HG02840 (cell line): ENCODE results near the gene BCAS3.

Source experiments
- ATAC-seq: cut with Tn5 transposase; IDR thresholded peaks from one replicate; pipeline ENCODE4 v1.9.1; 2021; ENCODE audit warnings: mild to moderate bottlenecking, moderate library complexity, moderate number of reproducible peaks; ENCODE audit not compliant: unreplicated experiment, low FRiP score

Gene BCAS3

GRCh38 chr17:61261001-61261637 lies 583.5 kb downstream of the BCAS3 start:
- ATAC-seq = no peak

DNA sequence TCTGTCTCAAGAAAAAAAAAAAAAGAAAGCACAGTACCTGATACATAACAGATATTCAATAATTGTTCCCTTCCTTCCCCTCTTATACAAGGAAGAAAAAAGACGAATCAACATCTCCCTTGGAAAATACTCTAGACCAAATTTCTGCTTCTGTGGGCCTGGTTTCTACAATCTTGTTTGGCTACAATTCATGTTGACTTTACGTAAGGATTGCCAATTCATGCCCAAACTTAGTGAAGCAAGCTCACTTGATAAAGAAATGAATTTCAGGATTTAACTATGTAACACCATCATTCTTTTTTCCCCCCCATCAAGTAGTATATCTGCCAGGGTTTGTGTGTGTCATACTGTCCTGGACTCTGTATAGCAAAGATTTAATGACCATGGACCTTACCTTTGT lies 587.7 kb downstream of the BCAS3 start:
- ATAC-seq = no peak

DNA sequence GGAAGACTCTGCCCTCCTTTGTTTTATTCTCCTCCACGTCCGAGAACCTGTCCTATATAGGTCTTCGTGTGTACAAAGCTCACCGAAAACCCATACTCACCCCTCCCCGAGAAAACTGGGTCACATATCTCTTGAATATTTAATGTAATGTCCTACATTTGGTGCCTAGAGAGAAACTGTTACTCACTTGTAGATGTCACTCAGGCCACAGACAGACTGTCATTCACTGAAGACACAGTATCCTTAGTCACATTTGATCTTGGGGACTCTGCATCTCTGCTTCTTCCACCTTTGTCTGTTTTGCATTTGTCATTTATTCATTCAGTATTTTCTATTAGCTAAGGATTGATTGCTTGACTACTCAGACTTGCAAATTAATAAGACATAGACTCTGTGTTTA lies 590.2 kb downstream of the BCAS3 start:
- ATAC-seq = no peak

GRCh38 chr17:61275395-61275794 lies 597.7 kb downstream of the BCAS3 start:
- ATAC-seq = no peak

- no peak for ATAC-seq
These were observed 599.2 kb downstream of the BCAS3 start for GRCh38 chr17:61276806-61277205.

DNA sequence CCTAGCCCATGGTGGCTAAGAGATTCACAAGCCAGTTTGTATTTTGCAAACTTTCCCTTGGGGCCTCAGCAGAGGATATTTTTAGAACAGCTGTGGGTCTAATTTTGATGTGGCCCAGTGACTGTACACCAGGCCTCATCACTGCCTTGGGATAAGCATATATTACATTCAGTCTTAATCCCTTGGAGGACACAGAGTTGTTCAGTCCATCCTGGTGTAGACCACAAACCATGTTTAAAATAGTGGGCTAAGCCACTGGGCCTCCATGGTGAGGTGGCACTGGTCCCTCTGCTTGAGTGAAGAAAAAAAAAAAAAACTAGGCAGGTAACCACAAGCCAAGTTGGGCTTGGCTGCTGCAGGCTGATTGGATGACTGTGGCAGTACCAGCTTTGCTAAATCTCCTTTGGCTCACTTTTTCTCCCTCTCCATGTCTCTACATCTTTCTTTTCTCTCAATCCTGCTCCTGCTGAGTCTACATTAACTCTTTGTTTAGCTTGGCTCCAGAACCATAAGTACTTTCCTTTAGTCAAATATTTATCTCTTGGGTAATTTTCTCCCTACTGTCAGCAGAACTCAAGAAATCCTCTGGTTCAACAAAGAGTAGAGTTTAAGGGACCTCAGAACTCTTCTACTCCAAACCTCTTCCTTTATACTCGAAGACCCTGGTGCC lies 602.0 kb downstream of the BCAS3 start:
- ATAC-seq = no peak

DNA sequence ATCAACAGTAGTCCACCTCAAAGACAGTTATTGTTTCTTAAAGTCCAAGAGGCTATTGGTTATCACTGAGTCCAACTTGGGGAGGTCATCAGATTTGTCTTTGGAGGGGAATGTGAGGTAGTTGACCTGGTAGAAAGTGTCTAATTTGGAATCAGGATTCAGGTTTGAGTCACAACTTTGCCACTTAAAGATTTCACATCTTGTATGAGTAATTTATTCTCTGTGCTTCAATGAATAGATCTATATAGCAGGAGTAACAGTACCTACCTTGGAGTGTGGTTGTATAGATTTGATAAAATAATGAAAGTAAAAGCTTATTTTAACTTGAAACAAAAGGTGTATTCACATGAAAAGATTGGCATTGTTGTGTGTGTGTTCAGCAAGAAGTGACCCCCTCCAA lies 602.7 kb downstream of the BCAS3 start:
- no peak for ATAC-seq

GRCh38 chr17:61280851-61281250 lies 603.2 kb downstream of the BCAS3 start:
- ATAC-seq = no peak

DNA sequence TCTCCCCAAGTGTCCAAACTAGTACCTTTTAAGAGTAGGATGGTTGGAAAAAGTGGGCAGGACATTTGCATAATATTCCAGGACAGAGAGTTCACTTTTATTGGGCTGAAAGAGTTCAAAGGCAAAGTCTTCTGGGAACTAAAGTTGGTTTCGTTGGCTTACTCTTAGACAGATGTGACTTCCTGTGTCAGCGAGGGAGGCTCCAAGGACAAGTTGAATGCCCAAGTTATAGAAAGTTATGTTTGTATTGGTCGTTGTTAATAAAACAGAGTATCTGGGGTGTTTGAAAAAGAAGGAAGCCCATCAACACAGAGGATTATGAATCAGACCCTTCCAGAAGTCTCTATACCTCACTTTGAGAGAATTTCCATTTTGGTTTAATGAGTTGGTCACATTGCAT lies 604.7 kb downstream of the BCAS3 start:
- ATAC-seq = no peak

DNA sequence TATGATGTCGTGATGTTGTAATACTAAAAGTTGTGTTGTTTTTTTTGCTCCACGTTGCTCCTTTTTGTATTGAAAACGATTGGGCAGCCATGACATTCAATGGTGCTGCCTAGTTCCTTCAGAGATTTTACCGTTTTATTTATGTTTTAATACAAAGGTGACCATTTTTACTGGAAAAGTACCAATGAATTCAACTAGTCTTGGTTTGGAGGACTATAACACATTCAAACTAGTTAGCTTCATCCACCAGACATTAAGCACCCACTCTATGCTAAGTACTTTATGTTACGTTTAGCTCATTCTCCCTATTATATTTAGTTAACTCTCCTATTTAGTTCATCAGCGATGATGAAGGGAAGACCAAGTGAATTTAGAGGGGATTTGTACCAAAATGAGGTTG lies 605.4 kb downstream of the BCAS3 start:
- ATAC-seq = no peak

GRCh38 chr17:61284174-61284573 lies 606.5 kb downstream of the BCAS3 start:
- no peak for ATAC-seq

DNA sequence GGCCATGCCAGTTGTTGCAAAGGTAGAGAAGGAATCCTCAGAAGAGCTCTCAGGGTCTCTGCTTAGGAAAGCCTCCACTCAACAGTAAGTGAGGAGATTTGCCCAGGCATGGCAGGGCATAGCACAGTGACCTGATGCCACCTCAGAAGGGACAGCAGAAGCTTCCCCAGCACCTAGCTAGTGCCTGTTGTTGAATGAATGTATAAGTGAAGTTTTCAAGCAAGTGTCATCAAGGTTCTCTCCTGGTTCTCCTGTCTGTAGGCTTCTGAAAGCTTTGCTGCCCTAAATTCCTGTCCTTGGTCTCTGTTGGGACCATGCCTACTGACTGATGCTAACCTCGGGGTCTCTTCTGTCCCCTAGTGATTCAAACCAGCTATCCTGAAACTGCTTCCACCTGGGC lies 607.1 kb downstream of the BCAS3 start:
- ATAC-seq = no peak

- ATAC-seq = no peak
These were observed 608.1 kb downstream of the BCAS3 start for GRCh38 chr17:61285526-61286320.

DNA sequence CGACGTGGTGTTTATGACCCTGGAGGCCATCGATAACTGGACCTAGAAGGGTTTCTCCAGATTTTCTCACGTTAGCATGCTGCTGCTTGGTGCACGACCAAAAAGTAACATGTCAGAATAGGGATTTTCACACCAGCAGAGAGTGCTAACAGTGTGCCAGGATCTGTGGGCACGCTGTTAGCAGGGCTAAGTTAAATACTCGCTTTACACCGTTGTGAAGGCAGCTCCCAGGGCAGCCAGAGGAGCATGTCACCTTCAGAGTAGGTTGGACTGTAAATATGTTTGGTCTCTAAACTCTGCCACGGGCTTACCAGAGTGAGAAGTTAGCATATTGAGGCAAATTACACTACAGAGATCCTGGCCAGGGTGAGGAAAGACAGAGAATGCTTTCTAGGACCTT lies 608.8 kb downstream of the BCAS3 start:
- ATAC-seq = no peak

DNA sequence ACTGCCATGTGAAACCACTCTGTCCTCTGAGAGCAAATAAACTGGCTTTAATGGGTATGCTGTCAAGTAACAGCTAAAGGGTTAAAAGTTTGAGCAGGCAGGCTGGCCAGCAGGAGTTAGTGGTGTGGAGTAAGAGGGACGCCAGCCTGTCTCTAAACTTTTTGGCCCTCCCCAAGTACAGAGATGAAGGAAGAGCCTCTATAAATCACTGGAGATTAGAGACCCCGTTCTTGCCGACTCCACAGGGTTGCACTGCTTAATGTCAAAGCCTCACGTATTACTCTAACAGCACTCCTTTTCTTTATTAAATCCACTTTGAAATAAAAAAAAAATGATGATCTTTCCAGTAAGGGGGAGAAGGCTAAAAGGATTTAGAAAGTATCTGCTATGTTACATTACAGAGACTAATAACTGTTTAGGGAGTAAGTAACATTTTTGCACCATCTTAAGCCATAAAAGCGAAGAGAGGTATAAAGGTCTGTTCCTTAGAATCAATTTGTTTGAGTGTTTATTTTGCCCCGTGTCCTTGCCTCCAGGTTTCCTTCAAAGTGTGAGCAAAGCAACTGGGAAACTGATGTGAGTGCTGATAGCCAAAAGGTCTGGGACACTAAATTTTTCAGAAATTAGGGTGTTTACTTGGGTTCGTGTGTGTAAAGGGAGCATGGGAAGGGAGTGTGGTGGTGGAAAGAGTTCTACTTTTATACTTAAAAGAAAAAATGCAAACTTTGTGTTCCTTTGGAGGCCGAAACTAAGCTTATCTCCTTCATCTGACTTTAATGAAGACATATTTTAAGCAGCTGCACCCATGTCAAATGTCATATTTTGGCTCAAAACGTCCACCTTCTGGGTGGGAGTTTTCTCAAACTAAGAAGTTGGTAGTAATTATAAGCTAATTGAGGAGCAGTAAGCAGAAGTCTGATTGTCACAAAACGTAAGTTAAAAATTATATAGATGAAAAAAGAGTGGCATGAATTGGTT lies 612.0 kb downstream of the BCAS3 start:
- no peak for ATAC-seq

DNA sequence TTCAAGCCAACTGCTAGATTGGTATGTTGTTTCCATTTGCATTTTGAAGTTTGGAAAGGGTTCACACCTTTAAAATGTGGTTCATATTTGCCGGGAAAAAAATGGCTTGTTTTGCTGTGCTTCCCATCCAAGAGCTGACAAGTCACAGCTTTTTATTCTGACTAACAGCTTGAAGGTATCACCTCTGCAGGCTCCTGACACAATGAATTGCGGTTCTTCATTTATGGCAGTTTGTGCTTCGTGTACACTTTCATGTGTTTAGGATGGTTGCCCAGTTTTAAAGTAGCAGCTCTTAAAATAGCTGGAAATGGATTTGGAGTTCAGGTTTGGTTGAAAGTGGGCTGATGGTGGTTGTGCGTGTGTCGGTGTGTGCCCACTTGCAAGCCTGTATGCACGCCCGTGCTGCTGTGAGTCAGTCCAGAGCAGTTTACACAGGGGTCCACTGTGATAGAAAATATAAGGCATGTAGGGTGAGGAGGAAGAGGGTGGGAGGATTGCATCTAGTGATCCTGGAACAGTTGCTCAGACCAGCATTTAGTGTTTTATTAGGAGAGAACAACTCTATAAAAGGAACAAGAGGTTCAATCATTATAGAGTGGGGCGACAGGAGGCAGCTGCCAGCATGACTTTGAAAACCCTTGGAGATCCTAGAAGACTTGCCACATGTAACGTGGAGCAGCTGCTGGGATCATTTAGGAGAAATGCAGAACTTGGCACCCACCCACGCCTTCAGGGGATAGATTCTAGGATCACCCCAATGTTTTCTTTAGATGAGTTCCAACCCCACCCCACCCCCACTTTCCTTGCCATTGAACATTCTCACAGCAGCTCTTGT lies 614.0 kb downstream of the BCAS3 start:
- no peak for ATAC-seq

DNA sequence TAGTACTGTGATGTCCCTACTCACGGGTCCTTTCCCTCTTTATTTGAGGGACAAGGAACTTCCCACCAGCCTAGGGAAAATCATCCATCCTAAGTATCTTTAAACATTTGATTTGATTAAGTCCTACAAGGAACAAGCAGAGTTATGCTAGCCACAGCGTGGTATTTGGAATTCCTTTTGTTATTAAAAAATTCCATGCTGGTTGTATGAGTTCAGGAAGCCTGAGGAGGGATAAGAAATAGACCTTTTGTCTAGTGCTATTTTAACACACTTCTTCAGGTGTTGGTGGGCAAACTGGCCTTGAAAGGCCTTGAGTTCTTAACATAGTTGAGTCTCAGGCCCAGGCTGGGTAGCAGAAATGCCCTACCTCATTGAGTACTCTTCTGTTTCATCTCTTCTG lies 616.6 kb downstream of the BCAS3 start:
- ATAC-seq = no peak

DNA sequence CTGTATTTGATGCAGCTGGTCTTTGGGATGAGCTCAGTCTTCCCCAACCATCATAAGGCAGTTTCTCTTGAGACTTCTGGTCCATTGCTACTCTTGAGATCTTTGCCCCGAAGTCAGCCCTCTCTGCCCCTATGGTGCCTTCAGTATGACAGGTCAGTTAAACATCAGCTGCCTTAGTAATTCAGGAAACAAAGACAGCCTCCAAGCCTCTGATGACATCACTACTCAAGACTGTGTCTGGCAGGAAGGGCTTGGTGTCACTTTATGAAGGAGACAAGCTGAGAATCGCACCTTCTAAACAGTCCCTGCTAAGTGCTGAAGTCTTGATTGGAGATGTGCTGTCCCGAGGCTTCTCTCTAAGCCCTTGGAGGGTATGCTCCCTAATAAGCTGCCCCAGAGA lies 617.1 kb downstream of the BCAS3 start:
- ATAC-seq = no peak

DNA sequence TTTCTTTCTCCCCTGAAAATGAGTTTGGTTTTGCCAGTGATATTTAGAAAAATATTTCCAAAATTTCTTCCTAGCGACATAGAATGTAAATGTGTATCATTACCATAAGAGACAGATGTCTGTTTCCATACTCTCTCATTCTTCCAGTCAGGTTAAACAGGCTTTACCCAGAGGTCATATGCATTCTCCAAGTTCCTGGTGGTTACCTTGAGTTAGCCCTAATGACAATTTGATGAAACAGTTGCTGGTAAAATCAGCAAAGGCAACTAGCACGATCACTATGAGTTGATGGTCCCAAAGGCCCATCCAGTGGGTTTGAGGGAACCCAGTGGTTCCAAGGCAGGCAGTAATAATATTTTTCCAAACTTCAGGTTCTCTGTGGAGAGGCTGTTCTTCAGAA lies 618.4 kb downstream of the BCAS3 start:
- ATAC-seq = no peak
